Heart left ventricle (tissue), 16 donors: ENCODE measurements around the gene SLX4IP. TPM values are rescaled to one million over a fixed set of nuclear protein-coding genes. Genes with fewer than 3 reads are reported as not detected.

Experiments used
- ATAC-seq, 4 donors: fragments of 200-7000 bp; cut with Tn5 transposase; one replicate each; pipeline ENCODE4 v1.9.1; 2020 to 2022; ENCODE audit warnings: moderate library complexity in 4 of 4, mild to moderate bottlenecking in 3 of 4, moderate number of reproducible peaks in 1 of 4
- DNase-seq, 5 donors: peaks; one replicate each; pipeline ENCODE4 v3.0.0-alpha.2; 2020
- H3K27ac ChIP-seq, 12 donors: fragments of 200-600 bp; sonication (generic) in 4 of 12; one replicate each; pipeline versions ENCODE4 v1.5.0 to v1.8.0; 2016 to 2022; ENCODE audit warnings: mild to moderate bottlenecking in 2 of 12
- H3K27me3 ChIP-seq, 9 donors: fragments of 200-600 bp; sonication (generic) in 2 of 9; one replicate each; pipeline versions ENCODE4 v1.5.1 to v1.8.0; 2016 to 2022; ENCODE audit warnings: mild to moderate bottlenecking in 3 of 9
- H3K36me3 ChIP-seq, 9 donors: fragments of 200-600 bp; sonication (generic) in 2 of 9; one replicate each; pipeline versions ENCODE4 v1.5.0 to v1.8.0; 2018 to 2022; ENCODE audit warnings: mild to moderate bottlenecking in 2 of 9
- H3K4me1 ChIP-seq, 12 donors: fragments of 200-600 bp; sonication (generic) in 4 of 12; one replicate each; pipeline versions ENCODE4 v1.5.0 to v1.8.0; 2016 to 2022; ENCODE audit warnings: mild to moderate bottlenecking in 3 of 12
- H3K4me3 ChIP-seq, 12 donors: fragments of 200-600 bp; sonication (generic) in 4 of 12; one replicate each; pipeline versions ENCODE4 v1.5.0 to v1.8.0; 2017 to 2022; ENCODE audit warnings: mild to moderate bottlenecking in 9 of 12, moderate library complexity in 4 of 12
- H3K9me3 ChIP-seq, 12 donors: fragments of 200-600 bp; sonication (generic) in 4 of 12; one replicate each; pipeline versions ENCODE4 v1.5.0 to v1.8.0; 2016 to 2022; ENCODE audit warnings: mild to moderate bottlenecking in 1 of 12
- CTCF ChIP-seq, 12 donors: fragments of 200-600 bp; sonication (generic) in 4 of 12; IDR thresholded peaks; one replicate each; pipeline versions ENCODE4 v1.5.0 to v1.8.0; 2018 to 2022; ENCODE audit warnings: antibody characterized with exemption in 12 of 12, mild to moderate bottlenecking in 5 of 12
- POLR2A ChIP-seq, 2 donors: fragments of 450-650 bp; IDR thresholded peaks; one replicate each; pipeline ENCODE4 v1.6.1; 2017; ENCODE audit warnings: antibody characterized with exemption in 2 of 2, mild to moderate bottlenecking in 2 of 2, moderate library complexity in 2 of 2
- WGBS, 4 donors: extraction: QIAGEN DNeasy Blood & Tissue Kit in 2 of 4; methylation state at CpG; one replicate each; pipeline versions ENCODE4 v1.1.5 to v1.1.7; 2013 to 2018; 5-methylcytosine and 5-hydroxymethylcytosine counted together
- intact Hi-C, 10 donors: fragments of 100-400 bp; cut with DNase I; formaldehyde crosslinking; loops; one replicate each; pipeline versions ENCODE4 v1.11.1 to v1.14.2; 2022
- polyA plus RNA-seq, 2 donors: library from polyadenylated mRNA; stranded (reverse); fragments of 200-250 nt; gene quantifications; one replicate each; pipeline ENCODE4 v1.2.3, GENCODE V29; 2013
- total RNA-seq, 9 donors: library from RNA; depleted of rRNA in 2 of 9; stranded (reverse); fragments of >200 nt in 2 of 9; fragmentation: NEBNext Ultra II Directional in 3 of 9; extraction: Animal tissue kit (Norgen Biotek cat#: 25700) in 3 of 9; gene quantifications; one replicate each; pipeline versions ENCODE4 v1.1.0 to v1.2.4, GENCODE V29; 2016 to 2023
- donor health status: ischemic (EF 13 %, LVEDD 7.1; RV severe dilation, severe dysfunction).
- donor health status: healthy with polysubstance abuse.
- donor health status: DM: no; HTN: yes; CAD: no.
- donor health status: DM: no; HTN: no; CAD: no.
- donor health status: ischemic (EF 25% LVEDD 6.9; RV normal size, moderate dysfunction).
- donor health status: ischemic (EF 25% LVEDD 5.7; RV mildly dilated, moderate dysfunction).
- donor health status: healthy.
- donor health status: DM: yes; HTN: yes; CAD: no.
- donor health status: ischemic (EF 35%, LVEDD 5.7; RV mildly dilated, moderate dysfunction).
- donor health status: nonischemic (EF 11% LVEDD 7.7; RV severe dilation, severe dysfunction).
- donor health status: DM: yes; HTN: yes; CAD: no.
- donor health status: PGD.
- donor health status: ischemic (EF 29% LVEDD 5.4; RV normal size, mild dysfunction).
- donor health status: nonischemic (EF 23%, LVEDD 6.1; RV moderate dilation, normal function).

SLX4IP gene
- total and polyA plus RNA-seq, 11 donors, result 1.1 to 4.3 (median 2.4) TPM

GRCh38 chr20:10487142-10488136, 52.3 kb downstream of the SLX4IP start:
- peak overlapping the region in 1 of 12 donors; percentile 56 for H3K27ac ChIP-seq
- intact Hi-C loops, result no loop called here
- H3K36me3 ChIP-seq, result no peaks in the 10 kb centered on the region
- H3K4me1 ChIP-seq, result peaks cover 0 to 34% (median 0%) of the 10 kb centered on the region in 12 donors
- peaks cover 0 to 3% (median 0%) of the 10 kb centered on the region in 12 donors for H3K9me3 ChIP-seq
- TF ChIP-seq CTCF (IDR thresholded peaks at IDR 0.05) (no peak), POLR2A (IDR thresholded peaks at IDR 0.05) (no peak)
- H3K27me3 ChIP-seq, result no peaks in the 10 kb centered on the region
- H3K4me3 ChIP-seq, result no peak overlapping the region
- ATAC-seq (peak in 3 of 4 donors; percentile 18 to 71 (median 60)), DNase-seq (peak in 1 of 5 donors; percentile 38)
- WGBS, 4 donors, result 76 to 82% (median 78%) methylated on average over 7 of the region's 7 CpGs

- 72 to 89% (median 88%) methylated on average over 1 of the region's 1 CpG for WGBS, 4 donors
- DNase-seq (no peak), ATAC-seq (no peak)
- peak overlapping the region in 1 of 12 donors; percentile 56 for H3K27ac ChIP-seq
- peaks cover 0 to 3% (median 0%) of the 10 kb centered on the region in 12 donors for H3K9me3 ChIP-seq
- H3K36me3 ChIP-seq, result no peaks in the 10 kb centered on the region
- intact Hi-C loops, result no loop called here
- H3K27me3 ChIP-seq, result no peaks in the 10 kb centered on the region
- no peak for TF ChIP-seq POLR2A (IDR thresholded peaks at IDR 0.05)
- TF ChIP-seq CTCF (IDR thresholded peaks at IDR 0.05), result no peak
- no peak overlapping the region for H3K4me3 ChIP-seq
- H3K4me1 ChIP-seq, result peaks cover 0 to 34% (median 0%) of the 10 kb centered on the region in 12 donors
Measured at GRCh38 chr20:10488534-10488933, 53.4 kb downstream of the SLX4IP start.

- TF ChIP-seq POLR2A (IDR thresholded peaks at IDR 0.05) (no peak), CTCF (IDR thresholded peaks at IDR 0.05) (no peak)
- WGBS, 4 donors, result 86 to 100% (median 95%) methylated on average over 1 of the region's 1 CpG
- intact Hi-C loops, result no loop called here
Measured at GRCh38 chr20:10489853-10490252, 54.7 kb downstream of the SLX4IP start.

GRCh38 chr20:10490257-10490656, 55.2 kb downstream of the SLX4IP start:
- H3K36me3 ChIP-seq, result no peaks in the 10 kb centered on the region
- intact Hi-C loops, result no loop called here
- no peaks in the 10 kb centered on the region for H3K27me3 ChIP-seq
- ATAC-seq, result no peak
- DNase-seq, result no peak
- 92 to 95% (median 94%) methylated on average over 2 of the region's 2 CpGs for WGBS, 4 donors
- H3K27ac ChIP-seq, result no peak overlapping the region
- no peak for TF ChIP-seq CTCF (IDR thresholded peaks at IDR 0.05)
- no peak for TF ChIP-seq POLR2A (IDR thresholded peaks at IDR 0.05)
- peaks cover 0 to 3% (median 0%) of the 10 kb centered on the region in 12 donors for H3K9me3 ChIP-seq
- peaks cover 0 to 38% (median 0%) of the 10 kb centered on the region in 12 donors for H3K4me1 ChIP-seq
- H3K4me3 ChIP-seq, result no peak overlapping the region

More at GRCh38 chr20:10489853-10490252, 54.7 kb downstream of the SLX4IP start:
- Histone ChIP-seq H3K9me3 (peaks cover 0 to 3% (median 0%) of the 10 kb centered on the region in 12 donors), H3K4me1 (peaks cover 0 to 34% (median 0%) of the 10 kb centered on the region in 12 donors), H3K27me3 (no peaks in the 10 kb centered on the region), H3K4me3 (no peak overlapping the region), H3K27ac (no peak overlapping the region), H3K36me3 (no peaks in the 10 kb centered on the region)
- DNase-seq (no peak), ATAC-seq (no peak)
